Adrenal gland (tissue), 5 donors: ENCODE data around the gene OAS2.

Experiments used
- CTCF ChIP-seq, 6 experiments: fragments of 450-650 bp in 4 of 6; fragments of 200-600 bp in 2 of 6; sonication (generic) in 1 of 6; IDR thresholded peaks; 1 replicate in 5 of 6; 2 replicates in 1 of 6; pipeline versions ENCODE4 v1.5.1 to v1.8.0; 2016 to 2021; ENCODE audit warnings: antibody characterized with exemption in 6 of 6, mild to moderate bottlenecking in 2 of 6, moderate library complexity in 1 of 6
- POLR2A ChIP-seq, 2 donors: fragments of 450-650 bp; IDR thresholded peaks; one replicate each; pipeline ENCODE4 v1.6.1; 2017; ENCODE audit warnings: antibody characterized with exemption in 2 of 2, mild to moderate bottlenecking in 2 of 2, moderate library complexity in 1 of 2
- donor health status: DM: no; HTN: no; CAD: no.

GRCh38 chr12:112998987-112999767 lies 20.9 kb downstream of the OAS2 start:
- TF ChIP-seq CTCF (IDR thresholded peaks at IDR 0.05): no peak
- TF ChIP-seq POLR2A (IDR thresholded peaks at IDR 0.05): no peak
